LNCAP (cell line): ENCODE measurements around the gene TTLL7.

ENCODE experiments used
- TF ChIP-seq, protein P1 (sequence below): fragments of 450-650 bp; IDR thresholded peaks from 2 replicates; pipeline ENCODE4 v1.5.1; 2017; ENCODE audit warnings: mild to moderate bottlenecking

Gene TTLL7

DNA sequence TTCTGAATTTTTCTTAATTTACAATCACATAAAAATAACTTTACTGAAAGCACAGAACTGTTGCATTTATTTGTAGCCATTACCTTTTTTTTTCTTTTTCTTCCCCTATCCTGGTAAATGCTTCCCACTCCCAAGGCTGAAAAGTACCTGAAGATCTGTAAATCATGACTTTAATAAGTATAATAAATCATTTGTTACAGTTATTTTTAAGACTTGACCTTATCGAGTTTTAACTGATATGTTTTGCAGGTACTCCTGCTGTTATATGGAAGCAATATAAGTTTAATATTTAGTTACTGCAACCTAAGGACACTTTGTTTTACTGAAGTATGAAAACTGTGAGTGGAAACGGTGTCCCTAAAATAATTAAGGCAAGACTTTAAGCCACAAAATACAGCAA lies 142.6 kb downstream of the TTLL7 start:
- TF ChIP-seq, protein P1, sequence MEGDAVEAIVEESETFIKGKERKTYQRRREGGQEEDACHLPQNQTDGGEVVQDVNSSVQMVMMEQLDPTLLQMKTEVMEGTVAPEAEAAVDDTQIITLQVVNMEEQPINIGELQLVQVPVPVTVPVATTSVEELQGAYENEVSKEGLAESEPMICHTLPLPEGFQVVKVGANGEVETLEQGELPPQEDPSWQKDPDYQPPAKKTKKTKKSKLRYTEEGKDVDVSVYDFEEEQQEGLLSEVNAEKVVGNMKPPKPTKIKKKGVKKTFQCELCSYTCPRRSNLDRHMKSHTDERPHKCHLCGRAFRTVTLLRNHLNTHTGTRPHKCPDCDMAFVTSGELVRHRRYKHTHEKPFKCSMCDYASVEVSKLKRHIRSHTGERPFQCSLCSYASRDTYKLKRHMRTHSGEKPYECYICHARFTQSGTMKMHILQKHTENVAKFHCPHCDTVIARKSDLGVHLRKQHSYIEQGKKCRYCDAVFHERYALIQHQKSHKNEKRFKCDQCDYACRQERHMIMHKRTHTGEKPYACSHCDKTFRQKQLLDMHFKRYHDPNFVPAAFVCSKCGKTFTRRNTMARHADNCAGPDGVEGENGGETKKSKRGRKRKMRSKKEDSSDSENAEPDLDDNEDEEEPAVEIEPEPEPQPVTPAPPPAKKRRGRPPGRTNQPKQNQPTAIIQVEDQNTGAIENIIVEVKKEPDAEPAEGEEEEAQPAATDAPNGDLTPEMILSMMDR, result no peak

DNA sequence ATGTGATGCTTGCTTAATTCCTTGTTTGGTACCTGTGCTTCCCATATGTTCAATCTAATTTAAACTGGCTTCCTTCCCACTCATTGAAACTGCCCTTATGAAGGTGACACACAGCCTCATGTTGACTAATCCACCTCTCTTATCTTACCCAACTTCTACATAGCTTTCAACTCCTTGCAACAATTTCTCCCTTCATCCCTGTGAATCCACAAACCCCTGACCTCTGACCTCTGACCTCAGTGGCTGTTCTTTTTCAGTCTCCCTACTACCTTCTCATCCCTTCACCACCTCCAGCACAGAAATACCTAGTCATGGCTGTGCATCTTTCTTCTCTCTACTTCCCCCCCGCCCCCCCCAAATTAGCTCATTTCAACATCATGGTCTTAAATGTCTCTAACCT lies 144.5 kb downstream of the TTLL7 start:
- TF ChIP-seq, protein P1, result no peak

DNA sequence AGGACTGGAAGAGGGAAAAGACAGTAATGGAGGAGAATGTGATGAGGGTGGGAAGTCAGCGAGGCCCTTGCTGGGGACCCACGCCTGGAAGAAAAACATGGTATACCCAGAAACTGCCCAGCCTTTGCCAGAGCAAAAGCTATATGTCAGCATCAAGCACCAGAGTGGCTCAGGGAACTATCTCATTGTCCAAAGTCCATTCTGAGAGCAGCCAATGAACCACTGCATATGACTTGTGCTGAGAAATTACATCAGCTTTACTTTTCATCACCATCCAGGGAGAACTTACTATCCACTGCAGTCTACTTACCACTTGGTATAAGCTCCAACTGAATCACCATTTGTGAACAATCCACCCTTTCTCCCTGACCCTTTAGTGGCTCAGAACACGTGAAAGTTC lies 148.1 kb downstream of the TTLL7 start:
- TF ChIP-seq, protein P1, result no peak

DNA sequence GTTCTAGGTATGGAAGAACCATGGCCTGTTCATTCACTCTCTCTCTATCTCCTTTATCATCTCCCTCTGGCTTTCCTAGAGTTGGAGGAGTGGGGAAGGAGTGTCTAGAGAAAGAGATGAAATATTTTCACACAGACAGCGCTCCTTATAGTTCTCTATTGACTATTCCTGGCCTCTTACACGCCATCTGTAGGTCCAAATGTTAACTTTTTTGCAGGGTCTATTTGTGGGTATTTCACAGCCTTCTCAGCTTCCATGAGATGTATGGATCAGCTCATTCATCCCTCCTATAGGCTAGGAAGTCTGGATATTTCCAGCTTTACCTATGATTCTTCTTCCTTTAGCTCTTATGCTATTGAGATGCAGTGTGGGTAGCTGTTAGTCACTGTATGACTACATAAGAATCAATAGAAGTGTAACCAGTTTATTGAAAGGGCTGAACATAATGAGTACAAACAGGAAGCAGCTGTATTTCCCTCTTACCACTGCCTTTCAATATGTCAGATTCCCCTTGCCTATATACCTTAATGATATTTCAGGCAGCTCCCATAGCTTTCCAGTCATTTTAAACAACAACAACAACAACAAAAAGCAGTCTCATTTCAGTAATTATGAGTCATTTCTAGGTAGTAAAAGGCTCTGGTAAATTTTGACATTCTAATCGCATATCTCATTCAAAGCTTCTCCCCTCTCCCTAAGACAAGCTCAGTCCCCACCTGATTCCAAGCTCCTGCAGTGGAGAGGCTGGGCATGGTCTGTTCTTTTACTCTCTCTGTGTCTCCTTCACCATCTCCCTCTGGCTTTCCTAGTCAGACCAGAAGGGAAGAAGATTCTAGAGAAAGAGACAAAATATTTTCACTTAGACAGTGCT lies 149.5 kb downstream of the TTLL7 start:
- TF ChIP-seq, protein P1, result no peak

DNA sequence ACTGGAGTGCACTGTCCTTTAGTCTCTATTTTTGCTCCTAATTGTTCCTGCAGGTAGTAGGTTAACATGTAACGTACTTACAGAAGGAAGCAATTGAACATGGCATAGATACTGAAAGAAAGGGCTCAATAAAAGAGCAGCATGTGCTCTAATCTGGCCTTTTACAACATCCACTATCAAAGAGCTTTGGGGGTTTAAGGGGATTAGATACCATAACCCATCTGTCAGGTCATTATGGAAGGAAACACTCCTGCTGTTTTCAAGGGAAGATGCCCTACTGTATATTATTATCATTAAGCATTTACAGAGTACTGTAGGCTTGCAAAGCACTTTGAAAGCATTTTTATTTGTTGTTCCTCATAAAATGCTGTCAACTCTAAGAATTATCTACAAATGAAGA lies 152.8 kb downstream of the TTLL7 start:
- TF ChIP-seq, protein P1, result no peak

DNA sequence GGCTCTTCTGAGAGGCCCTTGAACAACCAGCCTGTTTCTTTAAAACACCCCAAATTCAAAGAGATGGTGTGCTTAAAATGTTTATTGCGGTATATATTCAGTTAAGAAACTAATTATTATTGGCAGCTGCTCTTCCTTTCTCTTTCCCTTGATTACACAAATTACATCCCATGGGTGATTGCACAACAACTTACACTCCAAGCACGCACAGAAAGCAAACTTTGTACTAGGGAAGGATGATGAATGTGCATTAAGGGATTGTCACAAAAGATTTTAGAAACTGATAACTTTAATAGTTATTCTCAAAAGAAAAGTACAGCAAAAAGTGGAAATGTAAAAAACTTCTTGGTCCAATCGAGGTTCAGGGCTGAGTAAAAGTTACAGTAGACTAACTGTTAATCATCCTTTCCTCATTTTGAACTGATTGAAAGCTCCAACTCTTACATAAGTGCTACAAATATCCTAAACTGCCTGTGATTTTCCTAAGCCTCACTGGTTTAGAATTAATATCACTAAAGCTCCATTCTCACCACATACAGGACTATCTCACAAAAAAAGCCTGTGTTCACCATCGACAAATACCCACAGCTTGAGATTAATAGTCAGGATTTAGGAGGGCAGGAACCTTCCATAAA lies 153.4 kb downstream of the TTLL7 start:
- TF ChIP-seq, protein P1, result no peak

DNA sequence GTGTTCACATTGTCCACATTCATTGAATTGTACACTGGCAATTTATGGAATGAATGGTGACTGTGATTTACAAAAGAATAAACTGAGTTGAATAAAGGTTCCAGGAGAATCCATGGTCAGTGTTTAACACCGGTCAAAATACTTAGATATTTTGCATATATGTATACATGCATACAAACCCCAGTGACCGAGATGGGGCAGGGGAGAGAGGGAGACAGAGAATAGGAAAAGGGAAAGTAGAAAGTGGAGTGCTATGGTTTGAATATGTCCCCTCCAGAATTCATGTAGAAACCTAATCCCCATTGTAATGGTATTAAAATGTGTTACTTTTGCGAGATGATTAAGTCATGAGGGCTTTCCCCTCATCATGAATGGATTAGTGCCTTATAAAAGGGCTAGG lies 154.4 kb downstream of the TTLL7 start:
- TF ChIP-seq, protein P1, result no peak
